HepG2 (cell line): Measurements from ENCODE around the gene NEU4. TPM values are rescaled to one million over a fixed set of nuclear protein-coding genes. Genes with fewer than 3 reads are reported as not detected.
A peak's percentile ranks its signal among the peaks of the same experiment; 100 is the strongest.

ENCODE experiments used
- ATAC-seq: fragments of 200-7000 bp; cut with Tn5 transposase; 3 replicates; pipeline ENCODE4 v1.9.1; 2020; ENCODE audit warnings: mild to moderate bottlenecking, moderate library complexity
- BruUV-seq: library from RNA; stranded (reverse); fragments of 400-500 nt; replicated peaks from 2 replicates; lab custom pipeline; 2021; lab: Mats Ljungman, UMichigan
- CTCF ChIA-PET: fragments of 300-600 bp; formaldehyde crosslinking; extraction: SDS; loops from one replicate; lab custom pipeline; 2021; ENCODE audit warnings: low total read pairs, inconsistent platforms, low intra/inter-chr PET ratio; lab: Yijun Ruan, JAX
- POLR2A ChIA-PET: fragments of 350-600 bp; sonication (Branson Sonifier 250); formaldehyde crosslinking; loops from one replicate; lab custom pipeline; 2020; ENCODE audit warnings: antibody characterized with exemption, inconsistent platforms; lab: Yijun Ruan, JAX
- DNase-seq: peaks from one replicate; pipeline ENCODE4 v3.0.0-alpha.2; 2015; ENCODE audit warnings: low spot score
- FAIRE-seq: peaks from 3 replicates; lab custom pipeline; 2011; peaks lifted over from hg19 to GRCh38; lab: Jason Lieb, UNC
- H2AFZ ChIP-seq: one replicate; pipeline ENCODE4 v1.6.1; 2011; ENCODE audit warnings: low read length, inconsistent platforms
- H3K27ac ChIP-seq: fragments of 300-600 bp; 3 replicates; pipeline ENCODE4 v1.8.0; 2011; ENCODE audit warnings: mixed run types, mild to moderate bottlenecking, mixed read lengths, low read length, inconsistent platforms; ENCODE audit not compliant: insufficient read depth; ENCODE audit errors: extremely low read length
- H3K27me3 ChIP-seq, 2 experiments: fragments of 200-600 bp in 1 of 2; 2 replicates in 1 of 2; 3 replicates in 1 of 2; pipeline versions ENCODE4 v1.6.0 to v1.8.0; 2011; ENCODE audit warnings: low read length in 2 of 2, mild to moderate bottlenecking in 2 of 2, moderate library complexity in 2 of 2, inconsistent platforms in 1 of 2; ENCODE audit not compliant: insufficient read depth in 2 of 2, control insufficient read depth in 1 of 2
- H3K36me3 ChIP-seq, 2 experiments: fragments of 200-600 bp in 1 of 2; replicated peaks in 1 of 2; 2 replicates in 1 of 2; 3 replicates in 1 of 2; pipeline versions ENCODE4 v1.5.1 to v1.8.0; 2011; ENCODE audit warnings: low read length in 2 of 2, inconsistent platforms in 1 of 2; ENCODE audit not compliant: insufficient read depth in 2 of 2, control insufficient read depth in 1 of 2
- H3K4me1 ChIP-seq: 2 replicates; pipeline ENCODE4 v1.5.1; 2012; ENCODE audit warnings: low read length, inconsistent platforms; ENCODE audit not compliant: insufficient read depth
- H3K4me2 ChIP-seq: 2 replicates; pipeline ENCODE4 v1.6.0; 2011; ENCODE audit warnings: low read depth, low read length, inconsistent platforms
- H3K4me3 ChIP-seq, 3 experiments: fragments of 200-600 bp in 1 of 3; sonication (generic), shearing (Covaris generic) in 1 of 3; replicated peaks in 1 of 3; 2 replicates each; pipeline ENCODE4 v1.5.1; 2011 to 2016; ENCODE audit warnings: low read length in 3 of 3, inconsistent platforms in 2 of 3, low read depth in 2 of 3, mild to moderate bottlenecking in 2 of 3, control low read depth in 1 of 3, mixed read lengths in 1 of 3; ENCODE audit not compliant: insufficient read depth in 1 of 3
- H3K79me2 ChIP-seq: one replicate; pipeline ENCODE4 v1.6.1; 2011; ENCODE audit warnings: low read length, inconsistent platforms; ENCODE audit not compliant: insufficient read depth
- H3K9ac ChIP-seq: 2 replicates; pipeline ENCODE4 v1.6.0; 2011; ENCODE audit warnings: mild to moderate bottlenecking, low read depth, low read length, inconsistent platforms; ENCODE audit not compliant: insufficient read depth
- H3K9me3 ChIP-seq: 2 replicates; pipeline ENCODE4 v1.5.1; 2012; ENCODE audit warnings: mild to moderate bottlenecking, low read length
- H4K20me1 ChIP-seq: 2 replicates; pipeline ENCODE4 v1.6.0; 2011; ENCODE audit warnings: inconsistent platforms, mild to moderate bottlenecking, low read length, moderate library complexity; ENCODE audit not compliant: insufficient read depth
- AGO2 ChIP-seq: fragments of 200-400 bp; formaldehyde crosslinking; optimal IDR thresholded peaks from 2 replicates; pipeline ENCODE3; 2017; ENCODE audit warnings: mild to moderate bottlenecking, low read depth, low read length, moderate library complexity
- BCL6 ChIP-seq: IDR thresholded peaks from 2 replicates; pipeline ENCODE4 v1.6.1; 2016; ENCODE audit warnings: missing genetic modification reagents, missing compliant biosample characterization
- HCFC1 ChIP-seq: fragments of 150-350 bp; IDR thresholded peaks from 2 replicates; pipeline ENCODE4 v1.6.1; 2014; ENCODE audit warnings: low read depth, low read length
- HNRNPL ChIP-seq: fragments of 200-400 bp; formaldehyde crosslinking; IDR thresholded peaks from 2 replicates; pipeline ENCODE4 v1.6.1; 2017; ENCODE audit warnings: mild to moderate bottlenecking, low read depth, low read length
- JARID2 ChIP-seq: sonication (generic); formaldehyde crosslinking; IDR thresholded peaks from 2 replicates; pipeline ENCODE4 v1.8.1; 2023; ENCODE audit warnings: missing genetic modification reagents, inconsistent platforms; ENCODE audit not compliant: insufficient replicate concordance
- MED13 ChIP-seq: sonication (generic); formaldehyde crosslinking; IDR thresholded peaks from 2 replicates; pipeline ENCODE4 v1.5.0; 2020; ENCODE audit warnings: missing genetic modification reagents
- RBFOX2 ChIP-seq: fragments of 200-400 bp; formaldehyde crosslinking; IDR thresholded peaks from 2 replicates; pipeline ENCODE4 v1.6.1; 2017; ENCODE audit warnings: low read depth, mild to moderate bottlenecking, low read length
- SIN3B ChIP-seq: fragments of 150-350 bp; IDR thresholded peaks from 2 replicates; pipeline ENCODE4 v1.6.1; 2014; ENCODE audit warnings: low read length
- SMAD9 ChIP-seq: sonication (generic); formaldehyde crosslinking; IDR thresholded peaks from 2 replicates; pipeline ENCODE4 v1.5.1; 2020; ENCODE audit warnings: mild to moderate bottlenecking, missing genetic modification reagents
- SP5 ChIP-seq: IDR thresholded peaks from 2 replicates; pipeline ENCODE4 v1.6.1; 2016; ENCODE audit warnings: low read depth, borderline replicate concordance
- TBL1XR1 ChIP-seq: fragments of 150-350 bp; IDR thresholded peaks from 2 replicates; pipeline ENCODE4 v1.6.1; 2014; ENCODE audit warnings: borderline replicate concordance, low read length; ENCODE audit not compliant: partially characterized antibody
- ZBTB38 ChIP-seq: sonication (generic); formaldehyde crosslinking; IDR thresholded peaks from 2 replicates; pipeline ENCODE4 v1.5.1; 2020; ENCODE audit warnings: mild to moderate bottlenecking, missing genetic modification reagents
- ZNF326 ChIP-seq: sonication (generic); formaldehyde crosslinking; IDR thresholded peaks from 2 replicates; pipeline ENCODE4 v1.4.0; 2020; ENCODE audit warnings: missing genetic modification reagents, borderline replicate concordance
- ZNF431 ChIP-seq: sonication (generic); formaldehyde crosslinking; IDR thresholded peaks from 2 replicates; pipeline ENCODE4 v1.9.0; 2022; ENCODE audit warnings: missing genetic modification reagents, low read depth, mild to moderate bottlenecking, borderline replicate concordance
- WGBS: methylation state at CpG from one replicate; pipeline ENCODE4 v1.1.6; 2017; ENCODE audit warnings: low lambda C conversion rate; 5-methylcytosine and 5-hydroxymethylcytosine counted together
- in situ Hi-C: cut with HindIII; loops from 2 replicates; pipeline ENCODE4 v1.10.0; 2017; ENCODE audit warnings: low pct_unique_long_range_greater_than_20kb; ENCODE audit not compliant: extremely low pct_ligation_motif_present
- intact Hi-C: fragments of 100-400 bp; cut with micrococcal nuclease; formaldehyde crosslinking; loops from one replicate; pipeline ENCODE4 v1.10.0; 2022; ENCODE audit not compliant: unreplicated experiment
- polyA plus RNA-seq, 8 experiments: library from polyadenylated mRNA; depleted of rRNA in 3 of 8; stranded (reverse) in 7 of 8; unstranded in 1 of 8; fragments of >200 nt; fragmentation: Illumina TruSeq in 4 of 8; extraction: Trizol in 4 of 8; gene quantifications; 2 replicates each; pipeline versions ENCODE4 v1.2.1 to v1.2.3, GENCODE V29; 2011 to 2016; ENCODE audit warnings: low read depth in 4 of 8, missing spikeins in 1 of 8, mixed read lengths in 1 of 8; ENCODE audit not compliant: insufficient read depth in 1 of 8
- total RNA-seq, 5 experiments: library from RNA; depleted of rRNA; stranded (reverse); fragments of >200 nt; fragmentation: Illumina TruSeq; extraction: Trizol; gene quantifications; 2 replicates each; pipeline ENCODE4 v1.2.3, GENCODE V29; 2016; ENCODE audit warnings: low read depth in 1 of 5
- TF ChIP-seq, protein P1 (sequence below): sonication (generic); formaldehyde crosslinking; IDR thresholded peaks from 2 replicates; pipeline ENCODE4 v1.4.0; 2020; ENCODE audit warnings: missing genetic modification reagents

The NEU4 gene
- total and polyA plus RNA-seq, 2 of the 13 experiments (the other 11 are each of a cell fraction or from before 2014, with no cell fraction given) = 53.5 to 107 TPM

DNA sequence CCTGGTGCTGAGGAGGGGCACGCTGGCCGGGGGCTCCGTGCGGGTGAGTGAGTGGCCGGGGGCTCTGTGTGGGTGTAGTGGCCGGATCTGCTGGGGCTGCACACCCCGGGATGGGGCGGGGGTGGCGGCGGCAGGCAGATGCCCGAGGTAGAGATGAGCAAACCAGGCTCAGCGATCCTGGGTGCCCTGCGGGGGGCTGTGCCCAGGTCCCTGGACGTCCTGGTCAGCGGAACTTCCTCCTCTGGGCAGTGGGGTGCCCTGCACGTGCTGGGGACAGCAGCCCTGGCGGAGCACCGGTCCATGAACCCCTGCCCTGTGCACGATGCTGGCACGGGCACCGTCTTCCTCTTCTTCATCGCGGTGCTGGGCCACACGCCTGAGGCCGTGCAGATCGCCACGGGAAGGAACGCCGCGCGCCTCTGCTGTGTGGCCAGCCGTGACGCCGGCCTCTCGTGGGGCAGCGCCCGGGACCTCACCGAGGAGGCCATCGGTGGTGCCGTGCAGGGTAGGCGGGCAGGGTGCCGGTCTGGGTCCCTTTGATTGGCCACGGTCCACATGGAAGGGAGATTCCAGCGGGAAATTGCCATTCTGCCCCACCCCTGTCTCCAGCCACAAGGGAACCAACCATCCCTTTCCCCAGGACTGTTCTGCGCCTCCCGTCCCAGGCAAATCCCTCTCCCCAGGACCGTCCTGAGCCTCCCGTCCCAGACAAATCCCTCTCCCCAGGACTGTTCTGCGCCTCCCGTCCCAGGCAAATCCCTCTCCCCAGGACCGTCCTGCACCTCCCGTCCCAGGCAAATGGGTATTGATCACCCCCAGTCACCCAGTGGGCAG lies 5.9 kb downstream of the NEU4 start:
- no TSS peak for BruUV-seq
- no peak for TF ChIP-seq HCFC1
- TF ChIP-seq AGO2 = peak; percentile 60
- no peak for TF ChIP-seq SP5 (CRISPR knock-in tag)
- TF ChIP-seq BCL6 (CRISPR knock-in tag) = no peak
- TF ChIP-seq JARID2 = no peak
- TF ChIP-seq, protein P1, sequence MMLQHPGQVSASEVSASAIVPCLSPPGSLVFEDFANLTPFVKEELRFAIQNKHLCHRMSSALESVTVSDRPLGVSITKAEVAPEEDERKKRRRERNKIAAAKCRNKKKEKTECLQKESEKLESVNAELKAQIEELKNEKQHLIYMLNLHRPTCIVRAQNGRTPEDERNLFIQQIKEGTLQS = no peak
- peak; percentile 54; the same call in 1 of the 2 replicates for TF ChIP-seq ZBTB38 (CRISPR knock-in tag)
- TF ChIP-seq ZNF326 (CRISPR knock-in tag) = no peak
- TF ChIP-seq RBFOX2 = peak; percentile 78
- TF ChIP-seq SMAD9 (CRISPR knock-in tag) = no peak
- TF ChIP-seq TBL1XR1 = no peak
- no peak for TF ChIP-seq ZNF431
- 0 out of 2 replicates have a peak, but pooled peaks have one; percentile 6 for TF ChIP-seq HNRNPL
- TF ChIP-seq SIN3B = no peak
- TF ChIP-seq MED13 (CRISPR knock-in tag) = no peak
- Histone ChIP-seq H3K4me2 (no peak overlapping the region), H3K36me3 (peaks cover 1 to 6% of the 10 kb centered on the region in 2 experiments; a peak in 3 of 5 replicates), H3K4me3 (no peak overlapping the region), H4K20me1 (peaks cover 10% of the 10 kb centered on the region; the same call in 1 of the 2 replicates), H3K9me3 (no peaks in the 10 kb centered on the region), H3K9ac (no peak overlapping the region), H3K79me2 (peaks cover 33% of the 10 kb centered on the region), H3K27me3 (no peaks in the 10 kb centered on the region), H2AFZ (no peak overlapping the region), H3K4me1 (peaks cover 54% of the 10 kb centered on the region), H3K27ac (no peak overlapping the region)
- 95% methylated on average over 51 of the region's 52 CpGs for WGBS
- DNase-seq (no peak), FAIRE-seq (no peak), ATAC-seq (peak; percentile 1; the same call in 2 of the 3 replicates)
- in situ Hi-C loops = no loop called here
- POLR2A ChIA-PET = interaction anchor here (1.3 kb wide), 1 partner anchor 45 kb away, joined by 3 read pairs; no protein-coding TSS in a partner anchor
- CTCF ChIA-PET = no interaction called here
- intact Hi-C loops = no loop called here
